Tibial artery (tissue), 4 donors: ENCODE results near the gene HES7.
A peak's percentile ranks its signal among the peaks of the same experiment; 100 is the strongest.

Experiments
- DNase-seq, 2 donors: peaks; one replicate each; pipeline ENCODE4 v3.0.0-alpha.2; 2019
- H3K27ac ChIP-seq, 2 donors: fragments of 200-600 bp; sonication (generic) in 1 of 2; 1 replicate in 1 of 2; 2 replicates in 1 of 2; pipeline ENCODE4 v1.5.1; 2018 to 2019; ENCODE audit warnings: mild to moderate bottlenecking in 1 of 2
- H3K27me3 ChIP-seq, 2 donors: fragments of 200-600 bp; sonication (generic) in 1 of 2; one replicate each; pipeline versions ENCODE4 v1.5.1 to v1.6.0; 2016 to 2019
- H3K36me3 ChIP-seq, 3 donors: fragments of 200-600 bp; sonication (generic) in 2 of 3; one replicate each; pipeline ENCODE4 v1.5.1; 2016 to 2019; ENCODE audit warnings: mild to moderate bottlenecking in 2 of 3
- H3K4me1 ChIP-seq, 4 donors: fragments of 200-600 bp; sonication (generic) in 2 of 4; 1 replicate in 3 of 4; 2 replicates in 1 of 4; pipeline ENCODE4 v1.5.1; 2016 to 2019
- H3K4me3 ChIP-seq, 2 donors: fragments of 200-600 bp; sonication (generic) in 1 of 2; 1 replicate in 1 of 2; 2 replicates in 1 of 2; pipeline ENCODE4 v1.5.1; 2018 to 2019; ENCODE audit warnings: mild to moderate bottlenecking in 2 of 2
- H3K9me3 ChIP-seq, 3 donors: fragments of 200-600 bp; sonication (generic) in 1 of 3; one replicate each; pipeline ENCODE4 v1.5.1; 2016 to 2019
- intact Hi-C: fragments of 100-400 bp; cut with DNase I; formaldehyde crosslinking; loops from one replicate; pipeline ENCODE4 v1.15.0; 2023; ENCODE audit warnings: low total_unique reads
- TF ChIP-seq, protein P1 (sequence below), 2 experiments: fragments of 200-600 bp in 1 of 2; fragments of 450-650 bp in 1 of 2; IDR thresholded peaks; one replicate each; pipeline ENCODE4 v1.5.1; 2017 to 2019; ENCODE audit warnings: antibody characterized with exemption in 2 of 2, mild to moderate bottlenecking in 1 of 2, moderate library complexity in 1 of 2

The HES7 gene

DNA sequence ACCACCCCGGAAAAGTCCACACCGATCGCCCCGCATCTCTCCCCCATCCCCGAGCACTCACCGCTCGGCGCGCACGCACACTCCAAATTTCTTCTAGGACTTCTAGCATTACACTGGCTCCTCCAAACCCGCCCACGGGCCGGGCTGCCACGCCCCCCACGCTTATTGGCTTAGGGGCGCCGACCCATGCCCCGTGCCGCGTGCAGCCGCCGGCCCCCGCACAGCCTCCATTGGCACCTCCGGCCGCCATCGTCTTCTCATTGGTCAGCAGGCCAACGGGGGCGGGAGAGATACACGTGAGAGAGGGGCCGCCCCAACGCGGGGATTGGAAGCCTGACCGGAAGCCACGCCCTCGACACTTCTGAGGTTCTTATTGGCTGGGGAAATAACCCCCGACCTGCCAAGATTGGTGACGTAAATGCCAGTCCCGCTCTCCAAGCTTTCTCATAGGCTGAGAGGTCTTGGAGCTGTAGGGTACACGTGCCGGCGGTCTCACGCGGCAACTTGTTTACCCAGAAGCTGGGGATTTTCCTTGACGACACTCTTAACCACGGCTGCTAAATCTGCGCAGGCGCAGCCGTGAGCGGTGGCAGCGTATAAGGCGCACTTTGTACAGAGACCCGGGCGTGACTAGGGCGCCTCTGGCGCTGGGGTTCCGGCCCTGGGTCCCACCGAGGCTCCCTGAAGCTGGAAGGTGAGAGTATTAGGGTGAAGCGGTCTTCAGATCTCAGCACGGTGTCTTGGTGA is 32.5 kb upstream of the HES7 start:
- TF ChIP-seq, protein P1, sequence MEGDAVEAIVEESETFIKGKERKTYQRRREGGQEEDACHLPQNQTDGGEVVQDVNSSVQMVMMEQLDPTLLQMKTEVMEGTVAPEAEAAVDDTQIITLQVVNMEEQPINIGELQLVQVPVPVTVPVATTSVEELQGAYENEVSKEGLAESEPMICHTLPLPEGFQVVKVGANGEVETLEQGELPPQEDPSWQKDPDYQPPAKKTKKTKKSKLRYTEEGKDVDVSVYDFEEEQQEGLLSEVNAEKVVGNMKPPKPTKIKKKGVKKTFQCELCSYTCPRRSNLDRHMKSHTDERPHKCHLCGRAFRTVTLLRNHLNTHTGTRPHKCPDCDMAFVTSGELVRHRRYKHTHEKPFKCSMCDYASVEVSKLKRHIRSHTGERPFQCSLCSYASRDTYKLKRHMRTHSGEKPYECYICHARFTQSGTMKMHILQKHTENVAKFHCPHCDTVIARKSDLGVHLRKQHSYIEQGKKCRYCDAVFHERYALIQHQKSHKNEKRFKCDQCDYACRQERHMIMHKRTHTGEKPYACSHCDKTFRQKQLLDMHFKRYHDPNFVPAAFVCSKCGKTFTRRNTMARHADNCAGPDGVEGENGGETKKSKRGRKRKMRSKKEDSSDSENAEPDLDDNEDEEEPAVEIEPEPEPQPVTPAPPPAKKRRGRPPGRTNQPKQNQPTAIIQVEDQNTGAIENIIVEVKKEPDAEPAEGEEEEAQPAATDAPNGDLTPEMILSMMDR (IDR thresholded peaks at IDR 0.05) = peak in 1 of 2 experiments; percentile 24
- DNase-seq = peak; percentile 100

DNA sequence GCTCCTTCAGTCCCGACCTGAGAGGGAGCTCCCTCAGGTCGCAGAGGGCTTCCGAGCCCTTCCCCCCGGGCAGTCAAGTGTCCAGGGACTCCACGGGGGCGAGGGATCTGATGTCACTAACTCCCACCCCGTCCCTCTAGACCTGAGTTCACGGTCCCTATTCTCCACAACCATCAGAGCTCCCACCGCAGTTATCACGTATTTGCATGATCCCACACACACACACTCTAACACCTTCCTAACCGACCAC is 32.0 kb upstream of the HES7 start:
- Histone ChIP-seq H3K27me3 (no peaks in the 10 kb centered on the region), H3K4me1 (peaks cover 0 to 50% (median 30%) of the 10 kb centered on the region in 4 donors), H3K27ac (peak overlapping the region; percentile 99 to 100), H3K36me3 (peaks cover 17 to 32% (median 26%) of the 10 kb centered on the region in 3 donors), H3K9me3 (no peaks in the 10 kb centered on the region), H3K4me3 (peak overlapping the region; percentile 86 to 91)
- TF ChIP-seq, protein P1 (IDR thresholded peaks at IDR 0.05) = no peak
- intact Hi-C loops = loop anchor here (10.0 kb wide), 1 partner anchor 311 kb away; no protein-coding TSS in a partner anchor
- DNase-seq = no peak

More for the DNA sequence above, 32.5 kb upstream of the HES7 start:
- H3K4me1 ChIP-seq = peaks cover 0 to 54% (median 33%) of the 10 kb centered on the region in 4 donors
- no peaks in the 10 kb centered on the region for H3K9me3 ChIP-seq
- peak overlapping the region; percentile 86 to 91 for H3K4me3 ChIP-seq
- intact Hi-C loops = loop anchor here (10.0 kb wide), 1 partner anchor 312 kb away; no protein-coding TSS in a partner anchor
- peaks cover 17 to 36% (median 31%) of the 10 kb centered on the region in 3 donors for H3K36me3 ChIP-seq
- no peaks in the 10 kb centered on the region for H3K27me3 ChIP-seq
- H3K27ac ChIP-seq = peak overlapping the region; percentile 99 to 100

DNA sequence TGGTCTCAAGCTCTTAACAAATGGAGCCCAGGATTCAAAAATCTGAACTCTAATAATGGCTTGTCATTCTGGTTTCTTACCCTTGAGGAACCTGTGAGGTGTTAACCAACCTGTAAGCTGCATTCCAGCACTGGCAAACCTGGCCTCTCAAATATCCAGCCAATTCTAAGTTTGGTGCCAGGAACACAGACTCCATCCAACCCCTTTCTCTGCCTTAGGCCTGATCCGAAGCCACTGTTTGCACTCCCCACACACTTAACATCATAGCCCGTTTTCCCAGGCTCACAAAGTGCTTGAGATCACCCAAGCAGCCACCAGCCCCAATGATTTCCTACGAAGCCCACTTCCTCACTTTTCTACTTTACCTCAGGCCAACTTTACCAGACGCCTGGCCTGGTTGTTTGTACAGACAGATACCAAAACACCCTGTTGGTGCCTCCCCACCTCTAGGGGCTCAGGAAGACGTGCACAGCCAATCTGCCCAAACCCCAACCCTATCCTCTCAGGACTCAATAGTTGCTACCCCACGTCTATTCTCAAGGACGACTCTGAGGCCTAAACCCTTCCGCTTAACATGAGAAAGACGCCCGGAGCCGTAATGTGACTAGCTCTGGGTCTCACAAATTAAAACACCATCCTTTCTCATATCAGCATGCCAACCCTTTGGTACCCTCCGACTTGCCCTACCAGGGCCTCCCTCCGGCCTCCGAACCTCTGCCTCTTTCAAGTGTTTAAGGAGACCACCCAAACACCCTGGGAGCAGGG is 31.5 kb upstream of the HES7 start:
- Histone ChIP-seq H3K27me3 (no peaks in the 10 kb centered on the region), H3K9me3 (no peaks in the 10 kb centered on the region), H3K4me3 (peak overlapping the region; percentile 86 to 91), H3K36me3 (peaks cover 22 to 32% (median 27%) of the 10 kb centered on the region in 3 donors), H3K4me1 (peaks cover 0 to 50% (median 30%) of the 10 kb centered on the region in 4 donors), H3K27ac (peak overlapping the region; percentile 99 to 100)
- no peak for DNase-seq
- intact Hi-C loops = loop anchor here (10.0 kb wide), 1 partner anchor 311 kb away; no protein-coding TSS in a partner anchor
- TF ChIP-seq, protein P1 (IDR thresholded peaks at IDR 0.05) = no peak

DNA sequence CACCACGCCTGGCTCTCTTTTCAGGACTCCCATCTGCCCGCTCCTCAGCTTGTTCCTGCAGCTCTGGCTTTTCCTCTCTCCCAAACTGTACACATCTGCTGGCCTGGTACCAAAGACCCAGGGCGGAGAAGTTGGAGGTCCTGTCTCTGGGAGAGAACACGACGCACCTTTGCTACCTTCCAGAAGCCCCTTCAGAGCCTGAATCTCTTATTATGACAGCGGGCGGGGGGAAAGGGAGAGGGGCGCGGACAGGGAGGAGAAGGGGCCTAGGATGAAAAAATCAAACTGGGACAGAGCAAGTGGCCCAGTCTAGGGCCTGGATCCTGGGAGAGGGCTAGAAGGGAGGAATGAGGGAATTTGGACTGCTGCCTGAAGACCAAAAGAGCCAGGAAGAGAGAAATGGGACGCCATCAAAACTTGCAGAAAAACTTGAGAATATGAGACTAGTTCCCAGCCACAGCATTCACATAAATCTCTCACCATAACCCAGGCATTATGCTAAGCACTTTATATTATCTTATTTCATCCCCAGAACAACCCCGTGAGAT is 30.8 kb upstream of the HES7 start:
- H3K4me3 ChIP-seq = peak overlapping the region; percentile 86 to 91
- H3K36me3 ChIP-seq = peaks cover 29 to 36% (median 29%) of the 10 kb centered on the region in 3 donors
- H3K4me1 ChIP-seq = peaks cover 0 to 52% (median 37%) of the 10 kb centered on the region in 4 donors
- no peak for DNase-seq
- H3K9me3 ChIP-seq = no peaks in the 10 kb centered on the region
- intact Hi-C loops = loop anchor here (10.0 kb wide), 1 partner anchor 310 kb away; no protein-coding TSS in a partner anchor
- H3K27ac ChIP-seq = peak overlapping the region; percentile 99 to 100
- no peaks in the 10 kb centered on the region for H3K27me3 ChIP-seq
- TF ChIP-seq, protein P1 (IDR thresholded peaks at IDR 0.05) = no peak

DNA sequence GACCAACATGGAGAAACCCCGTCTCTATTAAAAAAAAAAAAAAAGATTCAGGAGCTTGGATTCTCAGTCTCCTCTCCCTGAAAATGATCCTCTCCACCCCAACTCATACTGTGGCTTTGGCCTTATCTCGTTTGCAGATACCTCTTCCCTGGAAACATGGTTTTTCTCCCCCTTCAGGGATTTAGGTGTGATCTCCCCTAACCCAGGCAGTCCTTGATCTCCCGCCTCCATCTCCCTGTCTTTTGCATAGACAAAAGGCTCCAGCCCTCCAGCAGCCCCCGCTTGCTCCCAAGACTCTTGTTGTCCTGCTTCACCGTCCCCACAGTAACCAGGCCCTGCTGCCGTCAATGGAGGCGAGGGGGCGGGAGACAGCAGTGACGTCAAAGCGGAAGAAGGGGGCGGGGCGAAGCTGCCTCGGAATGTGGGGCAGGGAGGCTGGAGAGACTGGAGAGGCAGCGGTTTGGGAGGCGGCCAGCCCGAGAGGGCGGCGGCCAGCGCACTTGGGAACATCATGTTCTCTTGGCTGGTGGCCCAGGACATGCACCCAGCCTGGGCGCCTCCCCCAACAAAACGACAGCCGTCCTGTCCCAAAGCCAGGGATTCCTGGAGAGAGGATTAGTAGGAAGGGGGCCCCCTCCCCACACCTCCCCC is 30.2 kb upstream of the HES7 start:
- DNase-seq = peak; percentile 99 to 100
- Histone ChIP-seq H3K4me3 (peak overlapping the region; percentile 86 to 91), H3K27me3 (no peaks in the 10 kb centered on the region), H3K4me1 (peaks cover 0 to 52% (median 40%) of the 10 kb centered on the region in 4 donors), H3K9me3 (no peaks in the 10 kb centered on the region), H3K36me3 (peaks cover 30 to 36% (median 35%) of the 10 kb centered on the region in 3 donors), H3K27ac (peak overlapping the region; percentile 99 to 100)
- intact Hi-C loops = loop anchor here (10.0 kb wide), 1 partner anchor 309 kb away; no protein-coding TSS in a partner anchor
- TF ChIP-seq, protein P1 (IDR thresholded peaks at IDR 0.05) = no peak
